HUES64 (cell line): ENCODE measurements around the gene DCST1.

Experiments
- H3K27ac ChIP-seq: 2 replicates; pipeline ENCODE4 v1.7.0; 2013; ENCODE audit warnings: low read depth, low read length, inconsistent platforms
- H3K27me3 ChIP-seq: 2 replicates; pipeline ENCODE4 v1.6.1; 2013; ENCODE audit warnings: mild to moderate bottlenecking, low read length; ENCODE audit not compliant: insufficient read depth
- H3K36me3 ChIP-seq: 2 replicates; pipeline ENCODE4 v1.6.1; 2013; ENCODE audit warnings: mild to moderate bottlenecking, low read length; ENCODE audit not compliant: insufficient read depth
- H3K4me1 ChIP-seq: 2 replicates; pipeline ENCODE4 v1.6.1; 2013; ENCODE audit warnings: mild to moderate bottlenecking, low read length, moderate library complexity; ENCODE audit not compliant: insufficient read depth
- H3K4me3 ChIP-seq: 2 replicates; pipeline ENCODE4 v1.5.1; 2013; ENCODE audit warnings: mild to moderate bottlenecking, low read length, moderate library complexity
- H3K9ac ChIP-seq: 2 replicates; pipeline ENCODE4 v1.6.1; 2013; ENCODE audit warnings: mild to moderate bottlenecking, low read depth, low read length
- H3K9me3 ChIP-seq: 2 replicates; pipeline ENCODE4 v1.6.1; 2013; ENCODE audit warnings: low read depth, low read length; ENCODE audit not compliant: insufficient read depth
- WGBS: fragments of 150-250, 120-280 bp; methylation state at CpG from one replicate; pipeline ENCODE4 v1.1.7; 2013; ENCODE audit warnings: missing lambda C conversion rate; 5-methylcytosine and 5-hydroxymethylcytosine counted together

Gene DCST1

DNA sequence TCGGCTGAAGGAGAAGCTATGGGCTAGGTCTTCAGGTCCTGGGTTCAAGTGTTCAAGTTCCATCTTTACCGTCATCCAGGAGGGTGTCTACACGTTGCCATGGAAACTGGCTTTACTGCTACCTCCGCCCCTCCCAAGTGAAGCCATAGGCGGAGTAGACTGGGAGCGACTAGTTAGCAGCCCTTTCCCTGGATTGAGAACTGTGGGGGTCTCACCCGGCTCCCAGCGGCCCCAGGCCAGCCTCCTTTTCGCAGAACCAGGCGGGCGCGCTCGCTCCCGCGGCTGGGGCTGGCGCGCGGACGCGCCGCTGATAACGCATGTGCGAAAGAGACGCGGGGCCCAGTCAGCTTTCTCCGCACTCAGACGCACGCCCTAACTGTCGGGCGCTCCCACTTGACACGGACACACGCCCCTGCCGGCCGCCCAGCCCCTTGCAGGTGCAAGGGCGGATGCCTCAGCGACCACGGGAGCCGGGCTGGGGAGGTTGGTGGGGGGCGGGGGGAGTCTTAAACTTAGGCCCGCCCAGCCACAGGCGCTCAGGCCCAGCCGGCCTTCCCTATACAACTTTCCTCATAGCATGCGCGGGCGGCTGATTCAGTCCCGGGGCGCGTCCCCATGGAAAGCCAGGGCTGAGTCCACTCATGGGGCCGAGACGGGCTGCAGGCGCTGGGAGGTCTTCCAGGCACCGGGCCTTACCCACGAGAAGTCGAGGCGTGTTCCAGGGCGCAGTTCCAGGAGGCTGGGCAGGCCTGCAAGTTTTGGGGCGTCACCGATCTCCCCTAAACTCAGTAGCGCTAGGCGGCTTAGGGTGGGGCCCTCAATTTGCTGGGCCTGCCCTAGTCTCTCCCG lies 37.3 kb downstream of the DCST1 start:
- H3K9me3 ChIP-seq, result no peaks in the 10 kb centered on the region
- peaks cover 28% of the 10 kb centered on the region for H3K27me3 ChIP-seq
- H3K36me3 ChIP-seq, result peaks cover 23% of the 10 kb centered on the region
- peak overlapping the region; percentile 56 for H3K4me3 ChIP-seq
- H3K27ac ChIP-seq, result no peak overlapping the region; the same call in 1 of the 2 replicates
- H3K4me1 ChIP-seq, result peaks cover 26% of the 10 kb centered on the region
- WGBS, result 5% methylated on average over 60 of the region's 61 CpGs
- H3K9ac ChIP-seq, result peak overlapping the region; percentile 21

DNA sequence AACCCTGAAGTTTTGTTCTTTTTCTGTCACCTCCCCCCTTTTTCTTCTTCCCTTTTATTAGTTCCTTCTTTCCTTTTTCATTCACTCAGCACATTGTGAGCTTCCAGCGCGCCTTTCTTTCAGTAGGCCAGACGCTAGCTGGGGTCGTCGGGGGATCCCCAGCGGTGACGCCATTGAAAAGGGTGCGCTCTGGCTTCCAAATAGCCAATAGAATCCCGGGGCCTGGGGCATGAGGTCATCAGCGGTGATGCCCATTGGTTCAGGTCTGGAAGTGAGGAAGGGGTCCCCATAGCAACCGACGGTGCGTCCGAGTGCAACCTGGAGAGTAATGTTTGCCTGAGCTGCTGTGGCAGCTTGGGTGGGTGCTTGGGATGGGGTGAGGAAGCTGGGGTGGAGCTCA lies 38.1 kb downstream of the DCST1 start:
- peaks cover 28% of the 10 kb centered on the region for H3K27me3 ChIP-seq

DNA sequence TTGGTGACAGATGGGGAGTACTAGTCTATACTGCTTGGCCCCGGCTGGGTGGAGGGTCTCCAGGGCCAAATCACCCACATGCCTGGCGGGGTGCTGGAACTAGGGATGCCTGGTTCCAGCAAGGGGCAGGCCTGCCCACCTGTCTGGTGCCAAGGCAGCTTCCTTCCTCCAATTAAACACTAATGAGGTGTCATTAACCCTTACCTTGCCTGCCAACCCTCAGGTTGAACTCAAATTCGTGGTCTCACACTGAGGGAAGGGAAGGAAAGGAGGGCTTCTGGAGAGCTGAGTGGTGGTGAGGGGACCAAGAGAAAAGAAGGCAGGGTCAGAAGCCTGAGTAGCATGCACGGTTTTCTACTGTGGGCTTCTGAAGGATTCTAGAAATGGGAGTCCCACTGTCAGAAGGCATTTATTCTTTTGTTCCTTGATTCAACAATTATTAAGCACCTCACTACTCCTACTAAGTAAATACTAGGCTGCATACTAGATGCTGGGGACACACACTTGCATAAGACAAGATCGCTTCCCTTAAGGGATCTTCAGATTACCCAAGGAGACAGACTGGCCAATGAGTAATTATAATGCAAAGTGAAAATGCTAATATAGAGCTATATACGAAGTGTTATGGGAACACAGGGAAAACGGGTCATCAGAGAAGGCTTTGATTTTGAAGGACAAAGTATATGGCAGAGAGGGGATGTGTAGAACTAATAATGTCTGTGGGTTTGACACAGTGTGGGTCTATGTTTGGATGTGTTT lies 39.1 kb downstream of the DCST1 start:
- Histone ChIP-seq H3K4me3 (no peak overlapping the region; the same call in 1 of the 2 replicates), H3K9ac (no peak overlapping the region), H3K27me3 (peaks cover 37% of the 10 kb centered on the region), H3K9me3 (no peaks in the 10 kb centered on the region), H3K36me3 (peaks cover 16% of the 10 kb centered on the region), H3K27ac (no peak overlapping the region), H3K4me1 (peaks cover 26% of the 10 kb centered on the region)
- WGBS, result 45% methylated on average over 7 of the region's 7 CpGs

More for the DNA sequence above, 38.1 kb downstream of the DCST1 start:
- Histone ChIP-seq H3K27ac (no peak overlapping the region), H3K36me3 (peaks cover 23% of the 10 kb centered on the region), H3K9me3 (no peaks in the 10 kb centered on the region), H3K4me3 (peak overlapping the region; percentile 56), H3K9ac (no peak overlapping the region), H3K4me1 (peaks cover 26% of the 10 kb centered on the region)
- WGBS, result 22% methylated on average over 14 of the region's 14 CpGs

DNA sequence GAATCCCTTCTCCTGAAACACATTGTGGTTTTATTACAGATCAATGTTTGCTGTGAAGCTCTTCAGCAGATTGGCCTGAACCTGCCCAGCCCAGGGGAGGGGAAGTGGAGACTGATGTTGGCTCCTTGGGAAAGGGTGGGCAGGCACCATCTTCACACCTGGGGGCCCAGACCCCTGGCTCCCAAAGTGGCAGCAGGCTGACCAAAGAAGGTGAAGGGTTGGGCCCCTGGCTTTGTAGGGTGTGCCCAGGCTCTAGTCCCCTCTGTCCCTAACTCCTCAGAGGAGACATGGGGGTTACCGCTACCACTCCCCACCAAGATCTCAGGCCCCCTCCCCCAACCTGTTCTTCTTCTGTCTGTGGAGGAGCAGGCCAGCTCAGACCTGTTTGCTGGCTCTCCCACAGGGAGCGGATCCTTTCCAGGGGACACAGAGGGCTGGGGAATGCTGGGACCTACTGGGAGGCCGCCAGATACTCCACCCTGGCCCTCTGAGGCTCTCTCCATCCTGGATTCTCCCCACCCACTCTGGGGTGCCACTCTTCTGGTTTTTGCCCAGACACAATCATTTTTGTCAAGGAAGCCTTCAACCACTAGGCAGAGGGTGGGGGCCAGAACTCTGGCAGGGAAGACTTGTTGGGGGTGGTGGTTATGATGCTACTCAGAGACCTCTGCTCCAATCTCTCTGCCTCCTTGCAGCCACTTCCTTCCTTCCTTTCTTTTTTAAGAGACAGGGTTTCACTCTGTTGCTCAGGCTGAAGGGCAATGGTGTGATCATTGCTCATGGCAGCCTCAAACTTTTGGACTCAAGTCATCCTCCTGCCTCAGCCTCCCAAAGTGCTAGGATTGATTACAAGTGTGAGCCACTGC lies 40.0 kb downstream of the DCST1 start:
- no peak overlapping the region for H3K4me3 ChIP-seq
- H3K36me3 ChIP-seq, result peaks cover 10% of the 10 kb centered on the region
- 90% methylated on average over 3 of the region's 3 CpGs for WGBS
- H3K9ac ChIP-seq, result no peak overlapping the region
- peaks cover 30% of the 10 kb centered on the region for H3K4me1 ChIP-seq
- peaks cover 46% of the 10 kb centered on the region for H3K27me3 ChIP-seq
- H3K27ac ChIP-seq, result no peak overlapping the region
- no peaks in the 10 kb centered on the region for H3K9me3 ChIP-seq

DNA sequence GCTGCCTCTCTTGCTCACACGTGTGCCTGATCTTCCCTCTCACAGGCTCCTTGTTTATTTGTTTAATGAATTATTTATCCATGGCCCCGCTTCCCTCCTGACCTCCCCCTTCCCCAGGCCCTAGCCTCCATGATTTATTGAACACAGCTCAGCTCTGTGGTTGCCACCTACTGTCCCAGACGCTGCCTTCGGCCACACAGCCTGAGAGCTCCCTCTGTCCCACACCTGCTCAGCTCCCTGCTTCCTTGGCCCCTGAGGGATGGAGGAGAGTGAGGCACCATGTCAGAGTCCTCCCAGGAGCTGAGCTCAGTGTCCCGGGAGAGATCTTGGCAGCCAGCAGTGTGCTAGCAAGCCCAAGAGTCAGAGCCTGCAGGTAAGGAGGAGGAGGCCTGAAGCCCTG lies 41.9 kb downstream of the DCST1 start:
- Histone ChIP-seq H3K27me3 (peaks cover 62% of the 10 kb centered on the region), H3K9ac (no peak overlapping the region), H3K4me3 (no peak overlapping the region), H3K4me1 (peaks cover 27% of the 10 kb centered on the region; the same call in 1 of the 2 replicates), H3K36me3 (no peaks in the 10 kb centered on the region), H3K27ac (no peak overlapping the region), H3K9me3 (no peaks in the 10 kb centered on the region)
- WGBS, result 77% methylated on average over 4 of the region's 5 CpGs

DNA sequence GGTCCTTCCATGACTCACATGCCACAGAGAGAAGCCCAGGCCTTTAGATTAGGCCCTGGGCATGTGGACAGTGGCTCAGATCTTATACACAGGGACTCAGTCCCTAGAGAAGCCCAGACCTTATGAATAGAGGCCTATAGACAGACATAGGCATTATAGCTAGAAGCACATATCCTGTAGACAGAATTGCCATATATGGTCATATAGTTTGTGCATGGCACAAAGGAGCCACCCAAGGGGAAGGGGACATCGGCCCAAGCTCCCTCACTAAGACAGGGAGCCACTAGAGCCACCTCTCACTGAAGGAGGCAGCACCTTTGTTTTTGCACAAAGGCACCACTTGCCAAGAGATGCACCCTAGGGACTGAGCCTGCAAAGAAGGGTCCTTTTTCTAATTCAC lies 42.7 kb downstream of the DCST1 start:
- peaks cover 24% of the 10 kb centered on the region; the same call in 1 of the 2 replicates for H3K4me1 ChIP-seq
- H3K4me3 ChIP-seq, result no peak overlapping the region
- no peaks in the 10 kb centered on the region for H3K36me3 ChIP-seq
- no peak overlapping the region for H3K9ac ChIP-seq
- WGBS, result 79% methylated on average over 1 of the region's 1 CpG
- H3K27me3 ChIP-seq, result peaks cover 65% of the 10 kb centered on the region
- no peak overlapping the region for H3K27ac ChIP-seq
- H3K9me3 ChIP-seq, result no peaks in the 10 kb centered on the region

DNA sequence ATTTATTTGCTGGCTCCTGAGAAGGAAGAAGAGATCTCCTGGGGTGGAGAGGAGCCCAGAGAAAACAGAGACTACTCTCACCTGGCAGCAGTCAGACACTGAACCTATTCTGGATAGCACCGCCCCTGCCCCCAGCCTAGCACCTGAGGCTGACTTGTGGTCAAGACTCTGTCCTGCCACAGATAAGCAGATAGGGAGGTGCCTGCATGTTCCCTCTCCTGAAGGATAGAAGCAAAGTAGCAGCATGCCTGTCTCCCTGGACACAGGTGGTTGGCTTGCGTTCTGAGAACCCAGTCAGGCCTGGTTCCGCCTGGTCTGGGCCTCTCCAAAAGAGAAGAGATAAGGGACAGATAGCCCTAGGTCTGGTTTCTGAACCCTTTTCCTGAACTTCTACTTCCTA lies 43.7 kb downstream of the DCST1 start:
- no peak overlapping the region for H3K27ac ChIP-seq
- H3K4me1 ChIP-seq, result peaks cover 17% of the 10 kb centered on the region; the same call in 1 of the 2 replicates
- H3K9me3 ChIP-seq, result no peaks in the 10 kb centered on the region
- H3K36me3 ChIP-seq, result no peaks in the 10 kb centered on the region
- peaks cover 65% of the 10 kb centered on the region for H3K27me3 ChIP-seq
- no peak overlapping the region for H3K4me3 ChIP-seq
- no peak overlapping the region for H3K9ac ChIP-seq
- WGBS, result 89% methylated on average over 3 of the region's 3 CpGs

DNA sequence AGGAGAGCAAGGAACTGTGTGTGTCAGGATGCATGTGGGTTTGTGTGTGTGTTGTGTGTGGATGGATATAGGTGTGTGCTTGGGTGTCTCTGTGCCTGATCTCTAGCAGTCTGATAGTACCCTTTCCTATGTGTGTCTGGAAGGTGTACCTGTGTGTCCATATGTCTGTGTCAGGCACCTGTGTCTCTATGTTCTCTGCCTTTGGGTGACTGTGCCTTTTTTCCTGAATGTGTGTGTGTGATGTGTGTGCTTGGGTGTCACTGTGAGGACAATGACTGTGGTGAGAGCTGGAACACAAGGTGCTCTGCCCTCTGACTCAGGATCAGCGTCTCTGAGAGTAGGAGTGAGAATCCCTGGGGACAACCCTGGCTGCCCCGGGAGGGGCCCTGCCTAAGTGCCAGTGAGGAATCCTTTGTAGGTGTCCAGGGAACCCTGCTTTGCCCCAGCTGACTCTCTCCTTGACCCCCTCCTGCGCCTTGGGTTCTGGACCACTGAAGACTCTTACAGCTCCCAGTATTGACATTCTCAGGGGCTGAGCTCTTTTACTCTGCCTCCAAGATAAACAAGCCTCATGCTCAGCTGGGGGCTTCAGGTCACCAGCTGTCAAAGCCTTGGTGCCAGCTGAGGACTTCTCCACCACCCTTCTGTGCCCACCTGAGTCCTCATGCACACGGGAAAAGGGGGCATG lies 44.3 kb downstream of the DCST1 start:
- Histone ChIP-seq H3K36me3 (no peaks in the 10 kb centered on the region), H3K9me3 (no peaks in the 10 kb centered on the region), H3K27ac (no peak overlapping the region), H3K27me3 (peaks cover 65% of the 10 kb centered on the region), H3K9ac (no peak overlapping the region), H3K4me1 (peaks cover 12% of the 10 kb centered on the region; the same call in 1 of the 2 replicates), H3K4me3 (peak overlapping the region; percentile 56)
- WGBS, result 67% methylated on average over 4 of the region's 4 CpGs

DNA sequence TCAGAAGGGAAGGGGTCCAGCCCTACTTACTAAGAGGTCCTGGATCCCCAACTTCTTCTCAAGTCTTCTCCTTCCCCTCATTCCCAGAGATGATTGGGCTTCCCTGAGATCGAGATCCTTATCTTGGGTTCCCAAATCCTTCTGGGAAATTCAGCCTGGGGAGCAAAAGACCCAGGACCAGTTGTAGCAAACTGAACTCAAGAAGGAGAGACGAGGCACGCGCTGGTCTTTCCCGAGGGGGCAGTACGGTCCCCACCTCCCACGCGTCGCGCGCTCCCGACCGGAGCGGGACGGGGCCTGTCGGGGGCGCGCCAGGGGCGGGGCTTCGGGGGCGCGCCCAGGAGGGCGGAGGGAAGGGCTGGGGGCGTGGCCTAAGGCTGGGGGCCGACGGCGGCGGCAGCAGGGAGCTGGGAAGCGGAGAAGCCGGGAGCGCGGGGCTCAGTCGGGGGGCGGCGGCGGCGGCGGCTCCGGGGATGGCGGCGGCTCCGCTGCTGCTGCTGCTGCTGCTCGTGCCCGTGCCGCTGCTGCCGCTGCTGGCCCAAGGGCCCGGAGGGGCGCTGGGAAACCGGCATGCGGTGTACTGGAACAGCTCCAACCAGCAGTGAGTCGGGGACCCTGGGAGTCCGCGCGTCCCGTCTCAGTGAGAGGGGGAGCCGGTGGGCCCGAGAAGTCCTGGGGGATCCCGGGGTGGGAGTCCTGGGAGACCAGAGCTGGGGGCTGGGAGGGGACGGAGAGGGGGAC lies 45.0 kb downstream of the DCST1 start, which contains the start of gene EFNA3:
Gene EFNA3 (plus strand): TSS at position 369 of the 741 bp plus-strand sequence. CDS start 105 bp downstream, at position 474.
- peak within 1 kb of the TSS; percentile 24; the same call in 1 of the 2 replicates for H3K9ac ChIP-seq
- H3K9me3 ChIP-seq, result no peaks in the 10 kb centered on the region
- 0 out of 2 replicates have a peak, but pooled peaks cover 7% of the 10 kb centered on the region for H3K4me1 ChIP-seq
- H3K27me3 ChIP-seq, result peaks cover 72% of the 10 kb centered on the region
- 2% methylated on average over 59 of the region's 59 CpGs for WGBS
- peak within 1 kb of the TSS; percentile 56 for H3K4me3 ChIP-seq
- H3K36me3 ChIP-seq, result no peaks in the 10 kb centered on the region
- H3K27ac ChIP-seq, result no peak within 1 kb of the TSS

DNA sequence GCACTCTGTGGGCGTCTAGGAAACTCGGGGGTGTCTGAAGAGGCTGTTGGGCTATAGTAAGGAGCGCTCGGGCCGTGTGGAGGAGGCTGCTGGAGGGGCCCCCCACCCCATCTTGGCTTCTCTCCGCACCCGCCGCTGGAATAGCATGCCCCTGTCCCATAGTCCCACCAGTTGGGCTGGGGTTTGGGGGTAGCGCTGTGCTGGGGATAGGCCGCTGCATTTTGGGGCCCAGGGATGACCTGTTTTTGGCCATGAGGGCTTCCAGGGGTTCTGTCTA lies 45.5 kb downstream of the DCST1 start:
- WGBS, result 8% methylated on average over 10 of the region's 10 CpGs
- H3K27ac ChIP-seq, result no peak overlapping the region
- H3K4me1 ChIP-seq, result 0 out of 2 replicates have a peak, but pooled peaks cover 7% of the 10 kb centered on the region
- no peaks in the 10 kb centered on the region for H3K9me3 ChIP-seq
- H3K4me3 ChIP-seq, result peak overlapping the region; percentile 56
- no peaks in the 10 kb centered on the region for H3K36me3 ChIP-seq
- peak overlapping the region; percentile 24; the same call in 1 of the 2 replicates for H3K9ac ChIP-seq
- H3K27me3 ChIP-seq, result peaks cover 77% of the 10 kb centered on the region
